ENCODE results near the gene SLC29A2. TPM values are rescaled to one million over a fixed set of nuclear protein-coding genes. Genes with fewer than 3 reads are reported as not detected.
A peak's percentile ranks its signal among the peaks of the same experiment; 100 is the strongest.
"Not testable (repeated sequence)": the region's sequence is repeated elsewhere in the genome, so short reads cannot be mapped to it uniquely, and the experiment has no call there.

Gene SLC29A2
- total and polyA plus RNA-seq, 2 donors from 2014 or later, result 10.4 to 17.5 TPM

GRCh38 chr11:66323684-66324083 is 47.9 kb downstream of the SLC29A2 start:
- Histone ChIP-seq H3K27me3 (ENCODE audit: control insufficient read depth, insufficient read depth, low read length) (no peaks in the 10 kb centered on the region), H3K36me3 (ENCODE audit: control insufficient read depth in 2 of 3, insufficient read depth in 3 of 3, low read length in 3 of 3) (no peaks in the 10 kb centered on the region), H3K4me1 (ENCODE audit: control insufficient read depth in 2 of 3, insufficient read depth in 2 of 3, low read depth in 1 of 3, low read length in 3 of 3) (peaks cover 0 to 19% (median 10%) of the 10 kb centered on the region in 3 donors), H3K9me3 (ENCODE audit: control insufficient read depth in 2 of 3, insufficient read depth in 1 of 3, low read length in 3 of 3) (no peaks in the 10 kb centered on the region), H3K27ac (ENCODE audit: low read depth in 2 of 2, low read length in 2 of 2) (no peak overlapping the region), H3K9ac (ENCODE audit: low read length in 3 of 3) (no peak overlapping the region), H3K4me3 (ENCODE audit: low read length in 3 of 3) (no peak overlapping the region)
- FAIRE-seq (no peak), DNase-seq (no peak)
- TF ChIP-seq CTCF (IDR thresholded peaks at IDR 0.05; ENCODE audit: borderline replicate concordance, extremely low read depth, insufficient read depth), result no peak
- intact Hi-C loops (cut with DNase I), result no loop called here

- Histone ChIP-seq H3K36me3 (ENCODE audit: control insufficient read depth in 2 of 3, insufficient read depth in 3 of 3, low read length in 3 of 3) (no peaks in the 10 kb centered on the region), H3K9me3 (ENCODE audit: control insufficient read depth in 2 of 3, insufficient read depth in 1 of 3, low read length in 3 of 3) (no peaks in the 10 kb centered on the region), H3K9ac (ENCODE audit: low read length in 3 of 3) (no peak overlapping the region), H3K4me3 (ENCODE audit: low read length in 3 of 3) (no peak overlapping the region), H3K27me3 (ENCODE audit: control insufficient read depth, insufficient read depth, low read length) (no peaks in the 10 kb centered on the region), H3K27ac (ENCODE audit: low read depth in 2 of 2, low read length in 2 of 2) (no peak overlapping the region), H3K4me1 (ENCODE audit: control insufficient read depth in 2 of 3, insufficient read depth in 2 of 3, low read depth in 1 of 3, low read length in 3 of 3) (peaks cover 2 to 16% (median 3%) of the 10 kb centered on the region in 3 donors)
- intact Hi-C loops (cut with DNase I), result no loop called here
- TF ChIP-seq CTCF (IDR thresholded peaks at IDR 0.05; ENCODE audit: borderline replicate concordance, extremely low read depth, insufficient read depth), result no peak
- FAIRE-seq (no peak), DNase-seq (peak in 1 of 5 donors; percentile 89)
Observed at GRCh38 chr11:66322732-66323427, 48.7 kb downstream of the SLC29A2 start.

DNA sequence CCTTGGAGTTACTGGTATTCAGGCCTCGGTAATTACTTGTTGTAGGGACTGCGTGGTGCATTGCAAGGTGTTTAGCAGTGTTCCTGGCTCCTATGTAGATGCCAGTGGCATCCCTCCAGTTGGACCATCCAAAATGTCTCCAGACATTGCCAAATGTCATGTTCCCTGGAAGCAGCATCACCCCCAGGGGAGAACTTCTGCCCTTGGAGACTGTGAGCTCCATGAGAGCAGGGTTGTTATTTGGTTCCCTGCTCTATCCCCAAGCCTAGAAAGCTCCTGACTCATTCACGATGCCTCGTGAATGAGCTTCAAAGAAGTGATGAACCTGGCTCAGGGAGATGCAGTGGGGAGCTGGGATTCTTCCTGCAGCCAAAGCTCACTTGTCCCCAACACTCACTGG is 50.0 kb downstream of the SLC29A2 start:
- no peak overlapping the region for H3K4me3 ChIP-seq (ENCODE audit: low read length in 3 of 3)
- DNase-seq, result no peak
- H3K9ac ChIP-seq (ENCODE audit: low read length in 3 of 3), result no peak overlapping the region
- no peak for TF ChIP-seq CTCF (IDR thresholded peaks at IDR 0.05; ENCODE audit: borderline replicate concordance, extremely low read depth, insufficient read depth)
- no peaks in the 10 kb centered on the region for H3K36me3 ChIP-seq (ENCODE audit: control insufficient read depth in 2 of 3, insufficient read depth in 3 of 3, low read length in 3 of 3)
- no peak for FAIRE-seq
- peaks cover 0 to 14% (median 3%) of the 10 kb centered on the region in 3 donors for H3K4me1 ChIP-seq (ENCODE audit: control insufficient read depth in 2 of 3, insufficient read depth in 2 of 3, low read depth in 1 of 3, low read length in 3 of 3)
- H3K9me3 ChIP-seq (ENCODE audit: control insufficient read depth in 2 of 3, insufficient read depth in 1 of 3, low read length in 3 of 3), result no peaks in the 10 kb centered on the region
- H3K27me3 ChIP-seq (ENCODE audit: control insufficient read depth, insufficient read depth, low read length), result no peaks in the 10 kb centered on the region
- intact Hi-C loops (cut with DNase I), result no loop called here
- no peak overlapping the region for H3K27ac ChIP-seq (ENCODE audit: low read depth in 2 of 2, low read length in 2 of 2)

- not testable (repeated sequence) for H3K27ac ChIP-seq (ENCODE audit: low read depth in 2 of 2, low read length in 2 of 2); H3K9me3 ChIP-seq (ENCODE audit: control insufficient read depth in 2 of 3, insufficient read depth in 1 of 3, low read length in 3 of 3)
Observed at GRCh38 chr11:66320748-66321147, 50.8 kb downstream of the SLC29A2 start.

DNA sequence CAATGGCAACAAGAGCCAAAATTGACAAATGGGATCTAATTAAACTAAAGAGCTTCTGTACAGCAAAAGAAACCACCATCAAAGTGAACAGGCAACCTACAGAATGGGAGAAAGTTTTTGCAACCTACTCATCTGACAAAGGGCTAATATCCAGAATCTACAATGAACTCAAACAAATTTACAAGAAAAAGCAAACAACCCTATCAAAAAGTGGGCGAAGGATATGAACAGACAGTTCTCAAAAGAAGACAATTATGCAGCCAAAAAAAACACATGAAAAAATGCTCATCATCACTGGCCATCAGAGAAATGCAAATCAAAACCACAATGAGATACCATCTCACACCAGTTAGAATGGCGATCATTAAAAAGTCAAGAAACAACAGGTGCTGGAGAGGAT is 51.3 kb downstream of the SLC29A2 start:
- H3K4me3 ChIP-seq (ENCODE audit: low read length in 3 of 3); FAIRE-seq; H3K9ac ChIP-seq (ENCODE audit: low read length in 3 of 3); H3K27me3 ChIP-seq (ENCODE audit: control insufficient read depth, insufficient read depth, low read length); H3K27ac ChIP-seq (ENCODE audit: low read depth in 2 of 2, low read length in 2 of 2); intact Hi-C loops (cut with DNase I); H3K36me3 ChIP-seq (ENCODE audit: control insufficient read depth in 2 of 3, insufficient read depth in 3 of 3, low read length in 3 of 3); DNase-seq; H3K9me3 ChIP-seq (ENCODE audit: control insufficient read depth in 2 of 3, insufficient read depth in 1 of 3, low read length in 3 of 3): not testable (repeated sequence)
- H3K4me1 ChIP-seq (ENCODE audit: control insufficient read depth in 2 of 3, insufficient read depth in 2 of 3, low read depth in 1 of 3, low read length in 3 of 3), result peaks cover 0 to 13% (median 3%) of the 10 kb centered on the region in 3 donors

More at GRCh38 chr11:66320748-66321147, 50.8 kb downstream of the SLC29A2 start:
- FAIRE-seq; H3K9ac ChIP-seq (ENCODE audit: low read length in 3 of 3); H3K27me3 ChIP-seq (ENCODE audit: control insufficient read depth, insufficient read depth, low read length); H3K4me3 ChIP-seq (ENCODE audit: low read length in 3 of 3); H3K36me3 ChIP-seq (ENCODE audit: control insufficient read depth in 2 of 3, insufficient read depth in 3 of 3, low read length in 3 of 3); DNase-seq; intact Hi-C loops (cut with DNase I): not testable (repeated sequence)
- H3K4me1 ChIP-seq (ENCODE audit: control insufficient read depth in 2 of 3, insufficient read depth in 2 of 3, low read depth in 1 of 3, low read length in 3 of 3), result peaks cover 0 to 13% (median 3%) of the 10 kb centered on the region in 3 donors

All from kidney (tissue), 14 donors.